Measurements from ENCODE around the gene FBXW12.

The FBXW12 gene

GRCh38 chr3:48433472-48434118, 61.6 kb downstream of the FBXW12 start:
- DNase-seq (ENCODE audit: low read depth in 2 of 2, low spot score in 1 of 2) = no peak

- DNase-seq (ENCODE audit: low read depth in 2 of 2, low spot score in 1 of 2) = no peak
Measured at GRCh38 chr3:48434591-48435222, 62.7 kb downstream of the FBXW12 start.

GRCh38 chr3:48435223-48435595, 63.2 kb downstream of the FBXW12 start:
- no peak for DNase-seq (ENCODE audit: low read depth in 2 of 2, low spot score in 1 of 2)

- peak; percentile 67 to 74 for DNase-seq (ENCODE audit: low read depth in 2 of 2, low spot score in 1 of 2)
Measured at GRCh38 chr3:48435774-48436476, 63.9 kb downstream of the FBXW12 start.

- no peak for DNase-seq (ENCODE audit: low read depth in 2 of 2, low spot score in 1 of 2)
Measured at GRCh38 chr3:48436477-48436787, 64.4 kb downstream of the FBXW12 start.

GRCh38 chr3:48436855-48437254, 64.8 kb downstream of the FBXW12 start:
- DNase-seq (ENCODE audit: low read depth in 2 of 2, low spot score in 1 of 2) = no peak

- DNase-seq (ENCODE audit: low read depth in 2 of 2, low spot score in 1 of 2) = no peak
Measured at GRCh38 chr3:48437812-48438211, 65.8 kb downstream of the FBXW12 start.

- DNase-seq (ENCODE audit: low read depth in 2 of 2, low spot score in 1 of 2) = peak; percentile 94 to 97
Measured at GRCh38 chr3:48439820-48440589, 68.0 kb downstream of the FBXW12 start, which contains the start of the genes CCDC51 and TMA7. Gene CCDC51 (minus strand): TSS chr3:48440119. CDS start chr3:48435128, 4,991 bp downstream. Gene TMA7 (plus strand): TSS chr3:48440257. CDS start chr3:48440297, 40 bp downstream.

- no peak for DNase-seq (ENCODE audit: low read depth in 2 of 2, low spot score in 1 of 2)
Measured at GRCh38 chr3:48440590-48440958, 68.6 kb downstream of the FBXW12 start.

- no peak for DNase-seq (ENCODE audit: low read depth in 2 of 2, low spot score in 1 of 2)
Measured at GRCh38 chr3:48441940-48442339, 69.9 kb downstream of the FBXW12 start.
